C4-2B (cell line): ENCODE measurements around the gene ITGAE.

Experiments used
- H3K27ac ChIP-seq: fragments of 450-650 bp; 2 replicates; pipeline ENCODE4 v1.5.1; 2017
- ZFX ChIP-seq: fragments of 450-650 bp; IDR thresholded peaks from 2 replicates; pipeline ENCODE4 v1.6.1; 2017
- TF ChIP-seq, protein P1 (sequence below): fragments of 450-650 bp; conservative IDR thresholded peaks from 2 replicates; pipeline ENCODE4 v1.5.1; 2017; ENCODE audit warnings: mild to moderate bottlenecking

ITGAE gene

DNA sequence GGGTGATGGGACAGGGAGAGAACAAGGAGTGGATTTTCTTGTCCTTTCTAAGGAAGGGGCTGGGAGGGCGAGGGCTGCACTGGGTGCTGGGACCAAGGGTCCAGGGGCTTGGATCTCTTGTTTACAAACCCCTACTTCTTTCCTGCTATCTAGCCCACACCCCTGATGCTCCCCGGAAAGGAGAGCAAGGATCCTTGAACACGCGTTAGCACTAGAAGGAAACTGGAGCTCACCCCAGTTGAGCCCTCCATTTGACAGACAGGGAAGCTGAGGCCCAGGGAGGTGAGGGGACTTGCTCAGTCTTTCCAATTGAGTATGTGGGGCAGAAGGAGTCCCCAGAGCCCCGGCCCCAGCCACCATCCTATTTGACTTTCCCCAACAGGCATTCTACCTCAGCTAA is 4.6 kb upstream of the ITGAE start:
- H3K27ac ChIP-seq, result no peak overlapping the region
- no peak for TF ChIP-seq ZFX
- TF ChIP-seq, protein P1, sequence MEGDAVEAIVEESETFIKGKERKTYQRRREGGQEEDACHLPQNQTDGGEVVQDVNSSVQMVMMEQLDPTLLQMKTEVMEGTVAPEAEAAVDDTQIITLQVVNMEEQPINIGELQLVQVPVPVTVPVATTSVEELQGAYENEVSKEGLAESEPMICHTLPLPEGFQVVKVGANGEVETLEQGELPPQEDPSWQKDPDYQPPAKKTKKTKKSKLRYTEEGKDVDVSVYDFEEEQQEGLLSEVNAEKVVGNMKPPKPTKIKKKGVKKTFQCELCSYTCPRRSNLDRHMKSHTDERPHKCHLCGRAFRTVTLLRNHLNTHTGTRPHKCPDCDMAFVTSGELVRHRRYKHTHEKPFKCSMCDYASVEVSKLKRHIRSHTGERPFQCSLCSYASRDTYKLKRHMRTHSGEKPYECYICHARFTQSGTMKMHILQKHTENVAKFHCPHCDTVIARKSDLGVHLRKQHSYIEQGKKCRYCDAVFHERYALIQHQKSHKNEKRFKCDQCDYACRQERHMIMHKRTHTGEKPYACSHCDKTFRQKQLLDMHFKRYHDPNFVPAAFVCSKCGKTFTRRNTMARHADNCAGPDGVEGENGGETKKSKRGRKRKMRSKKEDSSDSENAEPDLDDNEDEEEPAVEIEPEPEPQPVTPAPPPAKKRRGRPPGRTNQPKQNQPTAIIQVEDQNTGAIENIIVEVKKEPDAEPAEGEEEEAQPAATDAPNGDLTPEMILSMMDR, result no peak

DNA sequence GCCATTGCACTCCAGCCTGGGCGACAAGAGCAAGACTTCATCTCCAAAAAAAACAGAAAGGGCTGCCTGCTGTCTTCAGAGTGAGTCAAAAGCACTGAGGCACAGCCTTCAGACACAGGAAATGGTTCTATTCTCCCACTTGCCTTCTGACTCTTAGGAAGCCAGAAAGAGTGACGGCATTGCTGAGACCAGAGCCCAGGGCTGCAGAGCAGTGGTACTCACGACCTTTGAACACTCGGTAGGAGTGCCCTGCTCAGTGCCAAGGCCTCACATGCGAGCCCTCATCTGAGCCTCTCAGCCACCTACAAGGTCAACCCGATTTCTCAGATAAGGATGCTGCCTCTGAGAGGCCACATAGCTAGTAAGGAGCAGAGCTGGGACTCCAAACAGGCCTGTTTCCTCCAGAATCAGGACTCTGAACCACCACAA is 3.5 kb upstream of the ITGAE start:
- TF ChIP-seq ZFX, result no peak
- TF ChIP-seq, protein P1, result no peak
- no peak overlapping the region for H3K27ac ChIP-seq

DNA sequence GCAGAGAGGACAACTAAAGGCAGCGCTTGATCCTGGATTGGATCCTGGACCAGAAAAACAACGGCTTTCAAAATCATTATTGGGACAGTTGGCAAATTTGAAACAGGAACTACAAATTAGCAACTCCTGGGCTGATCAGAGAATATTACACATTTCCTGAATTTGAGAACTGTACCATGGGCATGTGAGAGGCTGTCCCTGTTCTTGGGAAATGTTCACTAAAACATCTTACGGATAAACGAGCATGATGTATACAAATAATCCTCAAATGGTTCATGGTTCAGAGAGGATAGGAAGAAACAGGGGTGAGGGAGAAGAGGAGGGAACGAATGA is 2.3 kb upstream of the ITGAE start:
- no peak for TF ChIP-seq ZFX
- no peak overlapping the region for H3K27ac ChIP-seq

DNA sequence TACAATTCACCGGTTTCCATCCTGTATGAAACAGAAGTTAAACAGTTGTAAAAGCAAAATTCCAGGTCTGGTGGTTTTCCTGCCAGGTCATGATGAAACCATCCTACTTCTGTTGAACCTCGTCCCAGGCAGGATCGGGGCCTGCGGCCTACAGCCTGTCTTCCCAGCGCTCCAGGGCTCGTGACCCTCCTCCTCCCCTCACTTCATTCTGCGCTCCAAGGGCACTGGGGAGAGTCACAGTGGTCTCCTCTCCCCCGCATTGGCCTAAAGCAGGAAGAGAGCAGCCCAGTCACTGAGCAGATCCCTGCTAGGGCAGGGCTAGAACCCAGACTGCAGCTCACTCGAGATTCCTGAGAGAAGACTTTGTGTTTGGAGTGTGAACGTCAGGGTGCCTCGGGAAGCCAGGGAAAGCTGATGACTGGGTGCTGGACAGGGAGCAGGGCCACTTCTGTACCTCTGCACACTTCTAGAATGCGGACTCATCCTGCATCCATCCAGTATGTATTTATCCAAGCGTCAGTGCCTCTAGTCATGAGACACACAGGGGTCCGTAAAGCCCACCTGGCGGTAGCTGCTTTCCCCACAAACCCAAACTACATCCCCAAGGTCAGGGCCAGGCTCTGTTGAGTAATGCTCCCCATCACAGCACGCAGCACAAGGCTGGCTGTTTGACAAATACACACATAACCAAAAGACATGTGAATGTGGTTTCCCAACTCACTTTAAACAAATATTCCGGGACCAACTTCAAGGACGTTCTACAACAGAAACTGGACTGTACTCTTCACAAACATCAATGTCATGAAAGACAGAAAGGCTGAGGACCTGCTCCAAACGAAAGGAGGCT is 1.7 kb upstream of the ITGAE start:
- TF ChIP-seq, protein P1, result no peak
- no peak for TF ChIP-seq ZFX
- no peak overlapping the region for H3K27ac ChIP-seq

DNA sequence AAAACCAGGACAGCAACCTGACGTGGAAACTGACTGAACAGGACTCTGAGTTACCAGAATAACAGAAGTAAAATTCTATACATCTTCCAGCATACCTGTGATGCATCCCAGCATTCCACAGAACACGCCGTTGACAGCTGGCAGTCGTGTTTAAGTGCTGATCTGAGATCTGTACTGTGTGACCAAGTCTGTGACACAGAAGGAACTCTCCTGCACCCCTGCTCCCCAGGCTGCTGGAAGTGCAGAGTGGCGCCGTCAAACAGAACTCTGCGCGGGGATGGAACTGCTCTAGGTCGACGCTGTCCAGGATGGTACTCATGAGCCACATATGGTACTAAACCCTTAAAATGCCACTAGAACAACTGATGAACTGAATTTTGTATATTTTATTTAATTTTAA is 804 bp upstream of the ITGAE start:
- TF ChIP-seq, protein P1, result no peak
- no peak for TF ChIP-seq ZFX

DNA sequence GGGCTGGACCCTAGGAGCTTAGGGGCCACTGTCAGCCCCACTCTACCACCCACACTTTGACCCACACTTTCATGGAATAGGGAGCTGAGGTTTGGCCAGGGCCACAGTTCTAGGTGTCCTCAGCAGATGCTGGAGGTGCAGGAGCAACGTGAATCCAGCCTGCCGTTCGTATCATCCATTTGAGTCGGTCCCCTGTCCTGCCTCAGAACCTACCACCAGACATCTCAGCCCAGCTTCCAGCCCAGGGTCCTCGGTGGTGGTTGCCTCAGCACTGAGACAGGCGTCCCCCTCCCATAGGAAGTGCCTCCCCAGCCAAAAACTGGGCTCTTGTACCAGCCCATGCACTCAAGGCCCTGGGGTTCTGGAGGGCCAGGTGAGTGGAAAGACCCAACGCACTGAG is 359 bp upstream of the ITGAE start:
- H3K27ac ChIP-seq, result no peak overlapping the region
- no peak for TF ChIP-seq ZFX
- TF ChIP-seq, protein P1, result no peak

More for the DNA sequence above, 804 bp upstream of the ITGAE start:
- no peak overlapping the region for H3K27ac ChIP-seq

DNA sequence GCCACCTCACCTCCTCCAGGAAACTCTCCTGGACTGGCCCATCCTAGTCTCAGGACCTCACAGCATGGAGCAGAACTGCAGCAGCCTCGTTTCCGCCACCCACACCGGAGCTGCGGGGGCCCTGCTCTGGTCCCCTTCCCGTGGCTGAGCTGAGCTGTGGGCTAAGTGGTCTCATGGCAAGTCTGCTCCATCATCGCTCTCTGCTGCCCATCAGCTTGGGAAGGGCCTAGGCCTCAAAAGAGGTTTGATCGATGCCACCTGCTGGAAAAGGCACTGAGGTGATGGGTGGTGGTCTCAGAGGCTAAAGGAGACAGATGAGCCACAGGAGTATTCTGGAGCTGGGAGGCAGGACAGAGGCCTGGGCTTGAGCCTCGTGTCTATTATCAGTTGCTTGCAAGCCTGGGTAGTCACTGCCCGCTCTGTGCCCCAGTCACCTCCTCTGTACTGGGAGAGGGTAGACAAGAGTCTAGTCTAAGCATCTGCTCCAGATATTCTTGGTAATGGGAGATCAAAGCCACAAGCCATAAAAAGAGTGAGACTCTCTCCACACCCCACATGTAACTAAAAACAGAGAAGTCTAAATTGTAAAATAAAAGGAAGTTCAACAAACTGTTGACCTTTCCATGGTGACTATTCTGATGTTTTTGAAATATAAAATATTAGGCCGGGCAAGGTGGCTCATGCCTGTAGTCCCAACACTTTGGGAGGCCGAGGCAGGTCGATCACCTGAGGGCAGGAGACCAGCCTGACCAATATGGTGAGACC is 1.6 kb downstream of the ITGAE start:
- H3K27ac ChIP-seq, result no peak overlapping the region

More for the DNA sequence above, 1.6 kb downstream of the ITGAE start:
- TF ChIP-seq, protein P1, result no peak
- no peak for TF ChIP-seq ZFX
